ENCODE measurements around the gene MEF2D. TPM values are rescaled to one million over a fixed set of nuclear protein-coding genes. Genes with fewer than 3 reads are reported as not detected.

MEF2D gene
- 28.0 to 35.6 TPM (median 34.0 TPM) in 5 replicates for total RNA-seq (2022; extraction: Qiagen RNA extraction; ENCODE audit: low read depth)

GRCh38 chr1:156500543-156500792, at the start of gene MEF2D:
Gene MEF2D (minus strand): TSS chr1:156500775. CDS start chr1:156483292, 17,483 bp downstream.

Other genes starting within 250 kb of the MEF2D start
- gene SMG5, start 217.9 kb downstream of the MEF2D start, total RNA-seq (2022; extraction: Qiagen RNA extraction; ENCODE audit: low read depth): 44.5 to 51.9 TPM (median 50.1 TPM) in 5 replicates
- gene TMEM79, start 216.4 kb downstream of the MEF2D start, total RNA-seq (2022; extraction: Qiagen RNA extraction; ENCODE audit: low read depth): 5.4 to 10.2 TPM (median 8.3 TPM) in 5 replicates
- 35.7 to 51.2 TPM (median 47.4 TPM) in 5 replicates for gene GLMP, start 205.1 kb downstream of the MEF2D start, total RNA-seq (2022; extraction: Qiagen RNA extraction; ENCODE audit: low read depth)
- not detected in 5 replicates for gene VHLL, start 201.5 kb downstream of the MEF2D start, total RNA-seq (2022; extraction: Qiagen RNA extraction; ENCODE audit: low read depth)
- gene CCT3, start 162.5 kb downstream of the MEF2D start, total RNA-seq (2022; extraction: Qiagen RNA extraction; ENCODE audit: low read depth): 400 to 427 TPM (median 422 TPM) in 5 replicates
- 2.0 to 2.8 TPM (median 2.2 TPM) in 5 replicates for gene TSACC, start 162.2 kb downstream of the MEF2D start, total RNA-seq (2022; extraction: Qiagen RNA extraction; ENCODE audit: low read depth)
- not detected in 5 replicates for gene RHBG, start 131.6 kb downstream of the MEF2D start, total RNA-seq (2022; extraction: Qiagen RNA extraction; ENCODE audit: low read depth)
- gene IQGAP3, start 71.8 kb upstream of the MEF2D start, total RNA-seq (2022; extraction: Qiagen RNA extraction; ENCODE audit: low read depth): 11.7 to 19.1 TPM (median 16.5 TPM) in 5 replicates
- not detected in 5 replicates for gene TTC24, start 78.9 kb upstream of the MEF2D start, total RNA-seq (2022; extraction: Qiagen RNA extraction; ENCODE audit: low read depth)
- 155 to 171 TPM (median 161 TPM) in 5 replicates for gene NAXE, start 91.0 kb upstream of the MEF2D start, total RNA-seq (2022; extraction: Qiagen RNA extraction; ENCODE audit: low read depth)
- gene GPATCH4, start 100.7 kb upstream of the MEF2D start, total RNA-seq (2022; extraction: Qiagen RNA extraction; ENCODE audit: low read depth): 70.5 to 101 TPM (median 74.6 TPM) in 5 replicates
- gene HAPLN2, start 118.6 kb upstream of the MEF2D start, total RNA-seq (2022; extraction: Qiagen RNA extraction; ENCODE audit: low read depth): 0.05 to 0.19 TPM in 2 of 5 replicates, not detected in the others
- 0.08 to 0.12 TPM in 2 of 5 replicates, not detected in the others for gene BCAN, start 141.3 kb upstream of the MEF2D start, total RNA-seq (2022; extraction: Qiagen RNA extraction; ENCODE audit: low read depth)
- 1.4 to 1.8 TPM (median 1.6 TPM) in 5 replicates for gene NES, start 176.6 kb upstream of the MEF2D start, total RNA-seq (2022; extraction: Qiagen RNA extraction; ENCODE audit: low read depth)
- gene CRABP2, start 204.8 kb upstream of the MEF2D start, total RNA-seq (2022; extraction: Qiagen RNA extraction; ENCODE audit: low read depth): 9.9 to 13.9 TPM (median 11.1 TPM) in 5 replicates
- 23.0 to 26.9 TPM (median 24.1 TPM) in 5 replicates for gene METTL25B, start 227.7 kb upstream of the MEF2D start, total RNA-seq (2022; extraction: Qiagen RNA extraction; ENCODE audit: low read depth)
- gene ISG20L2, start 228.0 kb upstream of the MEF2D start, total RNA-seq (2022; extraction: Qiagen RNA extraction; ENCODE audit: low read depth): 44.5 to 58.6 TPM (median 50.0 TPM) in 5 replicates
- 176 to 202 TPM (median 189 TPM) in 5 replicates for gene MRPL24, start 240.3 kb upstream of the MEF2D start, total RNA-seq (2022; extraction: Qiagen RNA extraction; ENCODE audit: low read depth)

Measured in A549 treated with DMSO at 1 μM for 4 hours (cell line).